Measurements from ENCODE around the gene SRGAP1. TPM values are rescaled to one million over a fixed set of nuclear protein-coding genes. Genes with fewer than 3 reads are reported as not detected.

The SRGAP1 gene
- total and polyA plus RNA-seq, 8 donors: 2.5 to 13.3 (median 7.5) TPM

DNA sequence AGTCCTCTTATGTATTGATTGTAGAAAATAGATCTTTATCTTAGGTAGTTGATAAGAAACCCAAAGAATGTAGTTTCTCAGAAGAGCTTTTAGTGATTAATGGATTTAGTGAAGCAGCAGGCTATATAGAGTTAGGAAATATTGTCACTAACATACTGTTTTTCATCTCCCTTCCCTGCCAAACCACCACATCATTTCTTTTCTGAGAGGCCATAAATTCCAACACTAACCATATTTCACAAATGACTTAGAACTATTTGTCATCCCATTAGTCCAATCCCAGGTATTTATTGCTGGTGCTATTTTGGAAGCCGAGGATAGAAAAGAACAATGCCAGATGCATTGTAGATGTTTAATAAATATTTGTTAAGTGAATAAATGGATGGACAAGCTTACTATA lies 191.9 kb downstream of the SRGAP1 start:
- no peaks in the 10 kb centered on the region for H3K36me3 ChIP-seq
- ATAC-seq (peak in 2 of 4 donors; percentile 37 to 48), DNase-seq (no peak), FAIRE-seq (no peak)
- H3K27ac ChIP-seq: peak overlapping the region in 1 of 4 donors; percentile 16
- H3K27me3 ChIP-seq: no peaks in the 10 kb centered on the region
- no peak overlapping the region for H3K4me3 ChIP-seq
- intact Hi-C loops (cut with DNase I): loop anchor here in 1 of 3 donors (5.0 kb wide), 1 partner anchor 189 kb away; no protein-coding TSS in a partner anchor
- H3K4me1 ChIP-seq: peaks cover 10 to 25% (median 19%) of the 10 kb centered on the region in 3 donors
- WGBS, 2 donors: 24 to 68% methylated on average over 1 of the region's 1 CpG
- TF ChIP-seq, protein P1, sequence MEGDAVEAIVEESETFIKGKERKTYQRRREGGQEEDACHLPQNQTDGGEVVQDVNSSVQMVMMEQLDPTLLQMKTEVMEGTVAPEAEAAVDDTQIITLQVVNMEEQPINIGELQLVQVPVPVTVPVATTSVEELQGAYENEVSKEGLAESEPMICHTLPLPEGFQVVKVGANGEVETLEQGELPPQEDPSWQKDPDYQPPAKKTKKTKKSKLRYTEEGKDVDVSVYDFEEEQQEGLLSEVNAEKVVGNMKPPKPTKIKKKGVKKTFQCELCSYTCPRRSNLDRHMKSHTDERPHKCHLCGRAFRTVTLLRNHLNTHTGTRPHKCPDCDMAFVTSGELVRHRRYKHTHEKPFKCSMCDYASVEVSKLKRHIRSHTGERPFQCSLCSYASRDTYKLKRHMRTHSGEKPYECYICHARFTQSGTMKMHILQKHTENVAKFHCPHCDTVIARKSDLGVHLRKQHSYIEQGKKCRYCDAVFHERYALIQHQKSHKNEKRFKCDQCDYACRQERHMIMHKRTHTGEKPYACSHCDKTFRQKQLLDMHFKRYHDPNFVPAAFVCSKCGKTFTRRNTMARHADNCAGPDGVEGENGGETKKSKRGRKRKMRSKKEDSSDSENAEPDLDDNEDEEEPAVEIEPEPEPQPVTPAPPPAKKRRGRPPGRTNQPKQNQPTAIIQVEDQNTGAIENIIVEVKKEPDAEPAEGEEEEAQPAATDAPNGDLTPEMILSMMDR (IDR thresholded peaks at IDR 0.05): no peak
- no peaks in the 10 kb centered on the region for H3K9me3 ChIP-seq

DNA sequence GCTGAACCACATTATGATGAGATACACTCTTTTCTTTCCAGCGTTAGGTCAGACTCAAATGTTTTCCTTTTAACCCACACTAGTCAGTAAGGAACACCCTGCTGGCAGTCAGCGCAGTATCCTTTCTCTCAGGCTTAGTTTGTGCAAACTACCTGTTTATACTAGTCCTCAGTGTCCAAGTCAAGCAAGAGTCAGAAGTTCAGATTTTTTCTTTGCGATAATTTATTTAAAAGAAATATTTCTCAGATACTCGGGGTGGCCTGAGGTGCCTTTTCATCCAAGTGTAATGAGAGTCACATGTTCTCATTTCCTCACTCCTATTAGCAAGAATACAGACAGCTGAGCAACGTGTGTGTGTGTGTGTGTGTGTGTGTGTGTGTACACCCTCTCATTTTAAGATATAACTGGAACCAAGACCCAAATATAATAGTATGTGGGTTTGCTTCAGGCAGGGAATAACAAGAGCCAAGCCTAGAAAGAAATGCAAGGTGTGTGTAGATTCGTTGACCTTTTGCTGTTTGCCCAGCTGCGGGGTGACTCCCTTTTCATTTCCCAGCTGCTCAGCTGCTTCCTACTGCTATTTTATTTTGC lies 194.9 kb downstream of the SRGAP1 start:
- 3 to 9% methylated on average over 7 of the region's 7 CpGs for WGBS, 2 donors
- H3K27ac ChIP-seq: peak overlapping the region; percentile 19 to 74 (median 52)
- peak overlapping the region in 1 of 4 donors; percentile 19 for H3K4me3 ChIP-seq
- H3K27me3 ChIP-seq: no peaks in the 10 kb centered on the region
- no peaks in the 10 kb centered on the region for H3K36me3 ChIP-seq
- DNase-seq: peak in 4 of 6 donors; percentile 54 to 73 (median 68)
- H3K4me1 ChIP-seq: peaks cover 10 to 31% (median 19%) of the 10 kb centered on the region in 3 donors
- ATAC-seq: peak; percentile 74 to 90 (median 87)
- TF ChIP-seq, protein P1 (IDR thresholded peaks at IDR 0.05): no peak
- intact Hi-C loops (cut with DNase I): loop anchor here in 1 of 3 donors (5.0 kb wide), 1 partner anchor 192 kb away; no protein-coding TSS in a partner anchor
- FAIRE-seq: no peak
- no peaks in the 10 kb centered on the region for H3K9me3 ChIP-seq

GRCh38 chr12:64042911-64043310 lies 198.4 kb downstream of the SRGAP1 start:
- H3K36me3 ChIP-seq: no peaks in the 10 kb centered on the region
- no peak overlapping the region for H3K27ac ChIP-seq
- no peak for ATAC-seq
- H3K4me1 ChIP-seq: peaks cover 10 to 27% (median 17%) of the 10 kb centered on the region in 3 donors
- H3K9me3 ChIP-seq: no peaks in the 10 kb centered on the region
- intact Hi-C loops (cut with DNase I): loop anchor here in 1 of 3 donors (5.0 kb wide), 1 partner anchor 156 kb away; no protein-coding TSS in a partner anchor
- DNase-seq: no peak
- no peak for FAIRE-seq
- H3K4me3 ChIP-seq: no peak overlapping the region
- no peaks in the 10 kb centered on the region for H3K27me3 ChIP-seq
- 94 to 100% methylated on average over 2 of the region's 2 CpGs for WGBS, 2 donors
- TF ChIP-seq, protein P1 (IDR thresholded peaks at IDR 0.05): no peak

- H3K4me3 ChIP-seq: no peak overlapping the region
- intact Hi-C loops (cut with DNase I): loop anchor here in 1 of 3 donors (5.0 kb wide), 1 partner anchor 157 kb away; no protein-coding TSS in a partner anchor
- no peaks in the 10 kb centered on the region for H3K36me3 ChIP-seq
- TF ChIP-seq, protein P1 (IDR thresholded peaks at IDR 0.05): no peak
- 52 to 59% methylated on average over 1 of the region's 1 CpG for WGBS, 2 donors
- no peak for FAIRE-seq
- no peak overlapping the region for H3K27ac ChIP-seq
- H3K27me3 ChIP-seq: no peaks in the 10 kb centered on the region
- no peak for ATAC-seq
- DNase-seq: no peak
- peaks cover 7 to 14% (median 7%) of the 10 kb centered on the region in 3 donors for H3K4me1 ChIP-seq
- no peaks in the 10 kb centered on the region for H3K9me3 ChIP-seq
Observed at GRCh38 chr12:64044191-64044590, 199.7 kb downstream of the SRGAP1 start.

- no peaks in the 10 kb centered on the region for H3K9me3 ChIP-seq
- H3K4me1 ChIP-seq: no peaks in the 10 kb centered on the region
- TF ChIP-seq, protein P1 (IDR thresholded peaks at IDR 0.05): no peak
- no peaks in the 10 kb centered on the region for H3K36me3 ChIP-seq
- DNase-seq (no peak), FAIRE-seq (no peak), ATAC-seq (no peak)
- intact Hi-C loops (cut with DNase I): no loop called here
- no peak overlapping the region for H3K4me3 ChIP-seq
- H3K27me3 ChIP-seq: no peaks in the 10 kb centered on the region
- no peak overlapping the region for H3K27ac ChIP-seq
- WGBS, 2 donors: 42 to 43% methylated on average over 2 of the region's 2 CpGs
Observed at GRCh38 chr12:64051057-64051456, 206.6 kb downstream of the SRGAP1 start.
